Prostate gland (tissue), 2 donors: ENCODE data around the gene PCBP4. TPM values are rescaled to one million over a fixed set of nuclear protein-coding genes. Genes with fewer than 3 reads are reported as not detected.

Experiments used
- DNase-seq: peaks from one replicate; pipeline ENCODE4 v3.0.0-alpha.2; 2019; ENCODE audit warnings: low spot score
- H3K27ac ChIP-seq, 2 donors: fragments of 200-600 bp; sonication (generic); 2 replicates each; pipeline ENCODE4 v1.5.1; 2017 to 2019
- H3K27me3 ChIP-seq: fragments of 200-600 bp; sonication (generic); replicated peaks from 2 replicates; pipeline ENCODE4 v1.5.1; 2019; ENCODE audit not compliant: insufficient read depth
- H3K36me3 ChIP-seq, 2 donors: fragments of 200-600 bp; sonication (generic); 1 replicate in 1 of 2; 2 replicates in 1 of 2; pipeline versions ENCODE4 v1.5.1 to v1.8.1; 2017 to 2019
- H3K4me1 ChIP-seq: fragments of 200-600 bp; sonication (generic); replicated peaks from 2 replicates; pipeline ENCODE4 v1.5.1; 2019
- H3K4me3 ChIP-seq, 2 donors: fragments of 200-600 bp; sonication (generic); 2 replicates each; pipeline ENCODE4 v1.5.1; 2017 to 2019
- H3K9me3 ChIP-seq: fragments of 200-600 bp; sonication (generic); 2 replicates; pipeline ENCODE4 v1.5.1; 2017
- CTCF ChIP-seq, 4 experiments: fragments of 200-600 bp in 2 of 4; fragments of 450-650 bp in 2 of 4; sonication (generic) in 2 of 4; IDR thresholded peaks; 1 replicate in 3 of 4; 2 replicates in 1 of 4; pipeline ENCODE4 v1.5.1; 2016 to 2019; ENCODE audit warnings: antibody characterized with exemption in 4 of 4, mild to moderate bottlenecking in 2 of 4, moderate library complexity in 2 of 4
- POLR2A ChIP-seq: fragments of 450-650 bp; IDR thresholded peaks from one replicate; pipeline ENCODE4 v1.6.1; 2016; ENCODE audit warnings: antibody characterized with exemption, mild to moderate bottlenecking
- POLR2AphosphoS5 ChIP-seq: sonication (generic); formaldehyde crosslinking; IDR thresholded peaks from one replicate; pipeline ENCODE4 v1.6.1; 2017; ENCODE audit warnings: antibody characterized with exemption
- WGBS: methylation state at CpG from one replicate; pipeline ENCODE4 v1.1.5; 2018; 5-methylcytosine and 5-hydroxymethylcytosine counted together
- intact Hi-C: fragments of 100-400 bp; cut with DNase I; formaldehyde crosslinking; loops from one replicate; pipeline ENCODE4 v1.14.2; 2022
- total RNA-seq, 2 donors: library from RNA; depleted of rRNA; stranded (reverse); fragments of >200 nt; gene quantifications; one replicate each; pipeline ENCODE4 v1.1.0, GENCODE V29; 2016

PCBP4 gene
- total RNA-seq, 2 donors from 2014 or later: 74.0 to 74.1 TPM

- Histone ChIP-seq H3K27me3 (no peaks in the 10 kb centered on the region), H3K27ac (no peak overlapping the region), H3K4me3 (no peak overlapping the region), H3K36me3 (no peaks in the 10 kb centered on the region), H3K4me1 (peaks cover 9% of the 10 kb centered on the region), H3K9me3 (no peaks in the 10 kb centered on the region)
- TF ChIP-seq CTCF (IDR thresholded peaks at IDR 0.05) (no peak), POLR2AphosphoS5 (no peak)
- WGBS: 91% methylated on average over 18 of the region's 18 CpGs
- no peak for DNase-seq
- intact Hi-C loops: no loop called here
Observed at GRCh38 chr3:51945031-51945840, 22.0 kb downstream of the PCBP4 start.

GRCh38 chr3:51944451-51945021 is 22.7 kb downstream of the PCBP4 start:
- Histone ChIP-seq H3K36me3 (no peaks in the 10 kb centered on the region), H3K27me3 (no peaks in the 10 kb centered on the region), H3K4me3 (no peak overlapping the region), H3K4me1 (peaks cover 9% of the 10 kb centered on the region), H3K9me3 (no peaks in the 10 kb centered on the region), H3K27ac (no peak overlapping the region)
- TF ChIP-seq POLR2A: no peak
- TF ChIP-seq POLR2AphosphoS5: no peak
- no peak for TF ChIP-seq CTCF (IDR thresholded peaks at IDR 0.05)
- WGBS: 86% methylated on average over 11 of the region's 11 CpGs
- intact Hi-C loops: loop anchor here (5.0 kb wide), 2 partner anchors 113 to 208 kb away; partner anchors contain the start of genes DUSP7 and POC1A
- no peak for DNase-seq

- no peak for DNase-seq
- H3K9me3 ChIP-seq: no peaks in the 10 kb centered on the region
- peaks cover 9% of the 10 kb centered on the region for H3K4me1 ChIP-seq
- WGBS: 91% methylated on average over 18 of the region's 21 CpGs
- no peaks in the 10 kb centered on the region for H3K36me3 ChIP-seq
- no peaks in the 10 kb centered on the region for H3K27me3 ChIP-seq
- intact Hi-C loops: loop anchor here (2.0 to 5.0 kb wide), 3 partner anchors 31 to 209 kb away; partner anchors contain the start of genes ABHD14A, ABHD14B, DUSP7 and POC1A
- no peak overlapping the region for H3K27ac ChIP-seq
- TF ChIP-seq POLR2A: no peak
- TF ChIP-seq POLR2AphosphoS5: no peak
- no peak for TF ChIP-seq CTCF (IDR thresholded peaks at IDR 0.05)
- H3K4me3 ChIP-seq: no peak overlapping the region
Observed at GRCh38 chr3:51943451-51944391, 23.5 kb downstream of the PCBP4 start.

GRCh38 chr3:51942603-51943450 is 24.4 kb downstream of the PCBP4 start:
- Histone ChIP-seq H3K36me3 (peaks cover 0 to 6% of the 10 kb centered on the region in 2 donors), H3K4me1 (peaks cover 9% of the 10 kb centered on the region), H3K27ac (peak overlapping the region; percentile 80 to 87), H3K27me3 (no peaks in the 10 kb centered on the region), H3K9me3 (no peaks in the 10 kb centered on the region), H3K4me3 (peak overlapping the region; percentile 29 to 37)
- DNase-seq: peak; percentile 31
- no peak for TF ChIP-seq POLR2A
- TF ChIP-seq CTCF (IDR thresholded peaks at IDR 0.05): no peak
- no peak for TF ChIP-seq POLR2AphosphoS5
- intact Hi-C loops: loop anchor here (2.0 to 5.0 kb wide), 3 partner anchors 32 to 209 kb away; partner anchors contain the start of genes ABHD14A, ABHD14B, DUSP7 and POC1A
- WGBS: 33% methylated on average over 15 of the region's 17 CpGs
